ENCODE results near the gene TANC1. TPM values are rescaled to one million over a fixed set of nuclear protein-coding genes. Genes with fewer than 3 reads are reported as not detected.

TANC1 gene
- total and polyA plus RNA-seq, 2 experiments from 2014 or later, result 8.2 to 12.1 TPM

GRCh38 chr2:159188449-159188848 is 220.0 kb downstream of the TANC1 start:
- in situ Hi-C loops (cut with MboI), result no loop called here
- Histone ChIP-seq H2AFZ (no peak overlapping the region), H3K27ac (no peak overlapping the region), H3K4me3 (no peak overlapping the region), H3K4me1 (ENCODE audit: insufficient read depth) (0 out of 2 replicates have a peak, but pooled peaks cover 4% of the 10 kb centered on the region), H3K9ac (no peak overlapping the region), H3K9me2 (ENCODE audit: insufficient read depth) (no peaks in the 10 kb centered on the region), H3K4me2 (ENCODE audit: unreplicated experiment) (no peak overlapping the region), H4K20me1 (ENCODE audit: insufficient read depth) (no peaks in the 10 kb centered on the region), H3K27me3 (replicated peaks; ENCODE audit: insufficient read depth) (no peaks in the 10 kb centered on the region), H3K36me3 (ENCODE audit: low read depth) (peaks cover 5% of the 10 kb centered on the region; the same call in 1 of the 2 replicates), H3F3A (ENCODE audit: insufficient read depth) (no peaks in the 10 kb centered on the region), H3K79me2 (ENCODE audit: insufficient read depth) (no peaks in the 10 kb centered on the region), H3K9me3 (ENCODE audit: low read depth) (no peaks in the 10 kb centered on the region)
- TF ChIP-seq EZH2 (IDR thresholded peaks at IDR 0.05; ENCODE audit: insufficient read depth, poor library complexity, severe bottlenecking) (no peak), EZH2phosphoT487 (IDR thresholded peaks at IDR 0.05; ENCODE audit: insufficient read depth, low read depth) (no peak)
- no peak for DNase-seq
- 80 to 83% methylated on average over 4 of the region's 4 CpGs for WGBS, 2 experiments (ENCODE audit: low coverage in 1 of 2, low lambda C conversion rate in 2 of 2, missing lambda C conversion rate in 2 of 2)

- WGBS, 2 experiments (ENCODE audit: low coverage in 1 of 2, low lambda C conversion rate in 2 of 2, missing lambda C conversion rate in 2 of 2), result 93 to 95% methylated on average over 12 of the region's 12 CpGs
- 0 out of 2 replicates have a peak, but pooled peaks cover 8% of the 10 kb centered on the region for H3K36me3 ChIP-seq (ENCODE audit: low read depth)
These were observed 224.0 kb downstream of the TANC1 start for GRCh38 chr2:159192371-159192918.

GRCh38 chr2:159193791-159194190 is 225.4 kb downstream of the TANC1 start:
- Histone ChIP-seq H3K27ac (no peak overlapping the region), H3F3A (ENCODE audit: insufficient read depth) (no peaks in the 10 kb centered on the region), H3K4me3 (no peak overlapping the region), H2AFZ (no peak overlapping the region), H3K9me2 (ENCODE audit: insufficient read depth) (no peaks in the 10 kb centered on the region), H3K9ac (no peak overlapping the region), H3K9me3 (ENCODE audit: low read depth) (no peaks in the 10 kb centered on the region), H3K27me3 (replicated peaks; ENCODE audit: insufficient read depth) (no peaks in the 10 kb centered on the region), H3K4me1 (ENCODE audit: insufficient read depth) (no peaks in the 10 kb centered on the region), H3K79me2 (ENCODE audit: insufficient read depth) (no peaks in the 10 kb centered on the region), H3K4me2 (ENCODE audit: unreplicated experiment) (no peak overlapping the region), H3K36me3 (ENCODE audit: low read depth) (peaks cover 17% of the 10 kb centered on the region; the same call in 1 of the 2 replicates), H4K20me1 (ENCODE audit: insufficient read depth) (no peaks in the 10 kb centered on the region)
- DNase-seq, result no peak
- TF ChIP-seq EZH2 (IDR thresholded peaks at IDR 0.05; ENCODE audit: insufficient read depth, poor library complexity, severe bottlenecking) (no peak), EZH2phosphoT487 (IDR thresholded peaks at IDR 0.05; ENCODE audit: insufficient read depth, low read depth) (no peak)
- WGBS, 2 experiments (ENCODE audit: low coverage in 1 of 2, low lambda C conversion rate in 2 of 2, missing lambda C conversion rate in 2 of 2), result 89 to 92% methylated on average over 4 of the region's 4 CpGs
- in situ Hi-C loops (cut with MboI), result no loop called here

More at GRCh38 chr2:159192371-159192918, 224.0 kb downstream of the TANC1 start:
- no peak for DNase-seq
- in situ Hi-C loops (cut with MboI), result no loop called here
- Histone ChIP-seq H3K9me2 (ENCODE audit: insufficient read depth) (no peaks in the 10 kb centered on the region), H3K4me1 (ENCODE audit: insufficient read depth) (no peaks in the 10 kb centered on the region), H3K27me3 (replicated peaks; ENCODE audit: insufficient read depth) (no peaks in the 10 kb centered on the region), H3K9me3 (ENCODE audit: low read depth) (no peaks in the 10 kb centered on the region), H3K27ac (no peak overlapping the region), H3K4me2 (ENCODE audit: unreplicated experiment) (no peak overlapping the region), H3K9ac (no peak overlapping the region), H2AFZ (no peak overlapping the region), H3F3A (ENCODE audit: insufficient read depth) (no peaks in the 10 kb centered on the region), H3K79me2 (ENCODE audit: insufficient read depth) (no peaks in the 10 kb centered on the region), H3K4me3 (no peak overlapping the region), H4K20me1 (ENCODE audit: insufficient read depth) (no peaks in the 10 kb centered on the region)
- TF ChIP-seq EZH2 (IDR thresholded peaks at IDR 0.05; ENCODE audit: insufficient read depth, poor library complexity, severe bottlenecking) (no peak), EZH2phosphoT487 (IDR thresholded peaks at IDR 0.05; ENCODE audit: insufficient read depth, low read depth) (no peak)

- in situ Hi-C loops (cut with MboI), result no loop called here
These were observed 225.8 kb downstream of the TANC1 start for GRCh38 chr2:159194241-159194640.

More at GRCh38 chr2:159194241-159194640, 225.8 kb downstream of the TANC1 start:
- no peaks in the 10 kb centered on the region for H3F3A ChIP-seq (ENCODE audit: insufficient read depth)
- H3K9me2 ChIP-seq (ENCODE audit: insufficient read depth), result no peaks in the 10 kb centered on the region
- TF ChIP-seq EZH2phosphoT487 (IDR thresholded peaks at IDR 0.05; ENCODE audit: insufficient read depth, low read depth) (no peak), EZH2 (IDR thresholded peaks at IDR 0.05; ENCODE audit: insufficient read depth, poor library complexity, severe bottlenecking) (no peak)
- H3K9me3 ChIP-seq (ENCODE audit: low read depth), result no peaks in the 10 kb centered on the region
- DNase-seq, result no peak
- H2AFZ ChIP-seq, result no peak overlapping the region
- peaks cover 22% of the 10 kb centered on the region; the same call in 1 of the 2 replicates for H3K36me3 ChIP-seq (ENCODE audit: low read depth)
- H3K4me2 ChIP-seq (ENCODE audit: unreplicated experiment), result no peak overlapping the region
- no peaks in the 10 kb centered on the region for H3K4me1 ChIP-seq (ENCODE audit: insufficient read depth)
- H3K27me3 ChIP-seq (replicated peaks; ENCODE audit: insufficient read depth), result no peaks in the 10 kb centered on the region
- H3K9ac ChIP-seq, result no peak overlapping the region
- H3K4me3 ChIP-seq, result no peak overlapping the region
- WGBS, 2 experiments (ENCODE audit: low coverage in 1 of 2, low lambda C conversion rate in 2 of 2, missing lambda C conversion rate in 2 of 2), result 96 to 97% methylated on average over 10 of the region's 10 CpGs
- H3K27ac ChIP-seq, result no peak overlapping the region
- no peaks in the 10 kb centered on the region for H4K20me1 ChIP-seq (ENCODE audit: insufficient read depth)
- H3K79me2 ChIP-seq (ENCODE audit: insufficient read depth), result no peaks in the 10 kb centered on the region

Measured in GM23248 (cell line).